CD4-positive, alpha-beta T cell (primary cell): ENCODE results near the gene NDRG2. TPM values are rescaled to one million over a fixed set of nuclear protein-coding genes. Genes with fewer than 3 reads are reported as not detected.
A peak's percentile ranks its signal among the peaks of the same experiment; 100 is the strongest.
"Not testable (repeated sequence)": the region's sequence is repeated elsewhere in the genome, so short reads cannot be mapped to it uniquely, and the experiment has no call there.

ENCODE experiments used
- ATAC-seq: fragments of 200-7000 bp; cut with Tn5 transposase; one replicate; pipeline ENCODE4 v1.10.0; 2022; ENCODE audit warnings: mild to moderate bottlenecking; ENCODE audit not compliant: poor library complexity
- CTCF ChIA-PET: fragments of 350-600 bp; sonication (Branson Sonifier 250); formaldehyde crosslinking; loops from one replicate; lab custom pipeline; 2021; ENCODE audit warnings: antibody characterized with exemption, inconsistent platforms; lab: Charles Lee
- POLR2A ChIA-PET: fragments of 350-600 bp; sonication (Branson Sonifier 250); formaldehyde crosslinking; loops from one replicate; lab custom pipeline; 2021; ENCODE audit warnings: antibody characterized with exemption, inconsistent platforms; lab: Charles Lee
- DNase-seq, 14 experiments: peaks; one replicate each; pipeline ENCODE4 v3.0.0-alpha.2; 2013 to 2020; ENCODE audit warnings: mixed read lengths in 2 of 14
- H3K27ac ChIP-seq, 2 donors: one replicate each; pipeline versions ENCODE4 v1.5.1 to v1.7.0; 2013; ENCODE audit warnings: low read length in 2 of 2, low read depth in 1 of 2, mild to moderate bottlenecking in 1 of 2
- H3K27me3 ChIP-seq, 2 experiments: 1 replicate in 1 of 2; 2 replicates in 1 of 2; pipeline versions ENCODE4 v1.6.1 to v1.7.0; 2013; ENCODE audit warnings: low read length in 2 of 2, control low read depth in 1 of 2, mild to moderate bottlenecking in 1 of 2, moderate library complexity in 1 of 2; ENCODE audit not compliant: insufficient read depth in 2 of 2, control insufficient read depth in 1 of 2
- H3K36me3 ChIP-seq: one replicate; pipeline ENCODE4 v1.6.1; 2013; ENCODE audit warnings: low read length, control low read depth; ENCODE audit not compliant: insufficient read depth
- H3K4me1 ChIP-seq: one replicate; pipeline ENCODE4 v1.6.1; 2013; ENCODE audit warnings: low read length, control low read depth; ENCODE audit not compliant: insufficient read depth
- H3K4me3 ChIP-seq: one replicate; pipeline ENCODE4 v1.5.1; 2013; ENCODE audit warnings: mild to moderate bottlenecking, low read length, moderate library complexity
- H3K9me3 ChIP-seq, 2 experiments: 1 replicate in 1 of 2; 2 replicates in 1 of 2; pipeline versions ENCODE4 v1.6.1 to v1.7.0; 2013; ENCODE audit warnings: low read length in 2 of 2, mild to moderate bottlenecking in 2 of 2, control low read depth in 1 of 2, moderate library complexity in 1 of 2; ENCODE audit not compliant: control insufficient read depth in 1 of 2, insufficient read depth in 1 of 2
- H3K27ac Mint-ChIP-seq: one replicate; pipeline ENCODE4 v1.8.0; 2020; ENCODE audit warnings: mixed read lengths
- H3K27me3 Mint-ChIP-seq: one replicate; pipeline ENCODE4 v1.8.0; 2021; ENCODE audit warnings: mixed read lengths
- H3K36me3 Mint-ChIP-seq: one replicate; pipeline ENCODE4 v1.8.0; 2021; ENCODE audit warnings: low read depth, mixed read lengths
- H3K4me1 Mint-ChIP-seq: one replicate; pipeline ENCODE4 v1.8.0; 2021; ENCODE audit warnings: low read depth, mixed read lengths
- H3K4me3 Mint-ChIP-seq: one replicate; pipeline ENCODE4 v1.8.0; 2020; ENCODE audit warnings: mild to moderate bottlenecking, mixed read lengths
- H3K9me3 Mint-ChIP-seq: one replicate; pipeline ENCODE4 v1.8.0; 2020; ENCODE audit warnings: mixed read lengths
- CTCF ChIP-seq: fragments of 200-600 bp; IDR thresholded peaks from one replicate; pipeline ENCODE4 v1.8.0; 2022; ENCODE audit warnings: antibody characterized with exemption, mild to moderate bottlenecking
- intact Hi-C, 2 experiments: fragments of 100-400 bp; cut with DNase I in 1 of 2; cut with micrococcal nuclease in 1 of 2; formaldehyde crosslinking; loops; one replicate each; pipeline versions ENCODE4 v1.15.1 to v1.9.0; 2023 to 2025; cut with DNase I, micrococcal nuclease
- total RNA-seq, 174 experiments: library from RNA in 2 of 174; stranded (reverse) in 2 of 174; gene quantifications; one replicate each; pipeline ENCODE4 v1.2.3 and lab custom pipeline; 2021 to 2026

Gene NDRG2
- total RNA-seq, 2 experiments from 2014 or later = 26.7 to 28.6 TPM

GRCh38 chr14:20989471-20989786, 35.4 kb downstream of the NDRG2 start:
- DNase-seq (no peak), ATAC-seq (no peak)
- peaks cover 27% of the 10 kb centered on the region for H3K36me3 ChIP-seq
- H3K9me3 ChIP-seq = no peaks in the 10 kb centered on the region
- H3K4me1 ChIP-seq = peaks cover 24% of the 10 kb centered on the region
- POLR2A ChIA-PET = no interaction called here
- H3K27ac Mint-ChIP-seq = peak overlapping the region; percentile 92
- intact Hi-C loops = no loop called here
- H3K27me3 Mint-ChIP-seq = no peaks in the 10 kb centered on the region
- peaks cover 36% of the 10 kb centered on the region for H3K4me1 Mint-ChIP-seq
- peak overlapping the region; percentile 90 for H3K4me3 Mint-ChIP-seq
- TF ChIP-seq CTCF = no peak
- peaks cover 46% of the 10 kb centered on the region for H3K36me3 Mint-ChIP-seq
- H3K27ac ChIP-seq = peak overlapping the region in 1 of 2 donors; percentile 2
- H3K9me3 Mint-ChIP-seq = no peaks in the 10 kb centered on the region
- CTCF ChIA-PET = interaction anchor here (2.2 kb wide), 1 partner anchor 18 kb away, joined by 16 read pairs; no protein-coding TSS in a partner anchor
- H3K4me3 ChIP-seq = peak overlapping the region; percentile 95
- no peaks in the 10 kb centered on the region for H3K27me3 ChIP-seq

- Histone ChIP-seq H3K9me3 (no peaks in the 10 kb centered on the region), H3K36me3 (peaks cover 22% of the 10 kb centered on the region), H3K27ac (peak overlapping the region in 1 of 2 donors; percentile 2), H3K4me1 (peaks cover 24% of the 10 kb centered on the region), H3K4me3 (peak overlapping the region; percentile 95), H3K27me3 (no peaks in the 10 kb centered on the region)
- ATAC-seq (no peak), DNase-seq (peak in 2 of 14 experiments; percentile 24 to 49)
- H3K4me3 Mint-ChIP-seq = peak overlapping the region; percentile 58
- no peak for TF ChIP-seq CTCF
- peaks cover 40% of the 10 kb centered on the region for H3K36me3 Mint-ChIP-seq
- ChIA-PET POLR2A (no interaction called here), CTCF (interaction anchor here (1.2 to 2.2 kb wide), 2 partner anchors 17 to 26 kb away, joined by 4 to 16 read pairs; no protein-coding TSS in a partner anchor)
- intact Hi-C loops = no loop called here
- H3K27me3 Mint-ChIP-seq = no peaks in the 10 kb centered on the region
- H3K4me1 Mint-ChIP-seq = peaks cover 36% of the 10 kb centered on the region
- peak overlapping the region; percentile 92 for H3K27ac Mint-ChIP-seq
- H3K9me3 Mint-ChIP-seq = no peaks in the 10 kb centered on the region
Measured at GRCh38 chr14:20988717-20989470, 36.0 kb downstream of the NDRG2 start.

- H3K27ac ChIP-seq = no peak overlapping the region
- H3K27ac Mint-ChIP-seq = no peak overlapping the region
- no peaks in the 10 kb centered on the region for H3K9me3 Mint-ChIP-seq
- H3K36me3 ChIP-seq = peaks cover under 1% of the 10 kb centered on the region
- TF ChIP-seq CTCF = no peak
- ATAC-seq (no peak), DNase-seq (peak in 2 of 14 experiments; percentile 38 to 54)
- intact Hi-C loops = no loop called here
- CTCF ChIA-PET = no interaction called here
- no peaks in the 10 kb centered on the region for H3K27me3 ChIP-seq
- H3K4me1 ChIP-seq = peaks cover 24% of the 10 kb centered on the region
- no peak overlapping the region for H3K4me3 Mint-ChIP-seq
- H3K36me3 Mint-ChIP-seq = peaks cover 20% of the 10 kb centered on the region
- peaks cover 32% of the 10 kb centered on the region for H3K4me1 Mint-ChIP-seq
- POLR2A ChIA-PET = no interaction called here
- no peaks in the 10 kb centered on the region for H3K9me3 ChIP-seq
- peaks cover 8% of the 10 kb centered on the region for H3K27me3 Mint-ChIP-seq
- no peak overlapping the region for H3K4me3 ChIP-seq
Measured at GRCh38 chr14:20986811-20987210, 38.0 kb downstream of the NDRG2 start.

GRCh38 chr14:20985650-20986049, 39.2 kb downstream of the NDRG2 start:
- peaks cover 15% of the 10 kb centered on the region for H3K4me1 ChIP-seq
- H3K27ac Mint-ChIP-seq, POLR2A ChIA-PET, H3K27ac ChIP-seq, intact Hi-C loops, H3K27me3 ChIP-seq, ATAC-seq, H3K4me3 ChIP-seq, H3K36me3 ChIP-seq, DNase-seq, H3K4me3 Mint-ChIP-seq, H3K9me3 ChIP-seq, H3K27me3 Mint-ChIP-seq, H3K9me3 Mint-ChIP-seq: not testable (repeated sequence)
- Mint-ChIP-seq H3K4me1 (peaks cover 22% of the 10 kb centered on the region), H3K36me3 (peaks cover 12% of the 10 kb centered on the region)
- CTCF ChIA-PET = interaction anchor here (0.8 to 1.0 kb wide), 2 partner anchors 11 to 14 kb away, joined by 3 read pairs; no protein-coding TSS in a partner anchor
